SJCRH30 (cell line): ENCODE data around the gene AACS. TPM values are rescaled to one million over a fixed set of nuclear protein-coding genes. Genes with fewer than 3 reads are reported as not detected.
"Not testable (repeated sequence)": the region's sequence is repeated elsewhere in the genome, so short reads cannot be mapped to it uniquely, and the experiment has no call there.

Experiments used
- DNase-seq, 2 experiments: peaks; one replicate each; pipeline ENCODE4 v3.0.0-alpha.2; 2015 to 2020
- H3K27ac ChIP-seq: fragments of 250-450 bp; sonication (Bioruptor Pico); 2 replicates; pipeline ENCODE4 v1.5.1; 2020; ENCODE audit warnings: mild to moderate bottlenecking, moderate library complexity
- H3K27me3 ChIP-seq: fragments of 250-450 bp; sonication (Bioruptor Pico); 2 replicates; pipeline ENCODE4 v1.5.1; 2020; ENCODE audit warnings: mild to moderate bottlenecking, moderate library complexity
- H3K36me3 ChIP-seq: fragments of 250-450 bp; sonication (Bioruptor Pico); 2 replicates; pipeline ENCODE4 v1.5.1; 2020; ENCODE audit warnings: mild to moderate bottlenecking, moderate library complexity
- H3K4me1 ChIP-seq: fragments of 250-450 bp; sonication (Bioruptor Pico); 2 replicates; pipeline ENCODE4 v1.5.1; 2020; ENCODE audit warnings: mild to moderate bottlenecking, moderate library complexity
- H3K4me3 ChIP-seq: fragments of 250-450 bp; sonication (Bioruptor Pico); 2 replicates; pipeline ENCODE4 v1.5.1; 2020; ENCODE audit warnings: mild to moderate bottlenecking, moderate library complexity
- H3K9me3 ChIP-seq: fragments of 250-450 bp; sonication (Bioruptor Pico); replicated peaks from 2 replicates; pipeline ENCODE4 v1.5.1; 2020; ENCODE audit warnings: mild to moderate bottlenecking, moderate library complexity
- total RNA-seq: library from RNA; depleted of rRNA; stranded (reverse); fragments of >200 nt; shearing (Covaris generic); gene quantifications from 2 replicates; pipeline ENCODE4 v1.2.3, GENCODE V29; 2014

AACS gene
- total RNA-seq, 1 experiment from 2014 or later: 31.9 TPM

DNA sequence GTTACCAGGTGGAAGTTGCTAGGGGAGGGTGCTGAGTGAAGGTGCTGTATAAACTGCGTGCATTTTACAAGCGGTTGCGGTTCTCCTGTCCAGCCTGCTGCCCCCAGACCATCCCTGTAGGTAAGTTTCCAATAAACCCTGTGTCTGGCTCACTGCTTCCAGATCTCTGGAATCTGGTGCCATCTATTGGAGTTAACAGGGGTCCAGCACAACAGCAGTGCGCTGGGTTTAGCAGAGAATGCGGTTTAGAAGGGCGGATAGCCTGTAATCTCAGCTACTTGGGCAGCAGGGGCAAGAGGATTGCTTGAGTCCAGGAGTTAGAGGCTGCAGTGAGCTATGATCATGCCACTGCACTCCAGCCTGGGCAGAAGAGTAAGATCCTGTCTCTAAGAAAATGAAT lies 4.9 kb downstream of the AACS start:
- H3K4me1 ChIP-seq: peaks cover 8% of the 10 kb centered on the region; the same call in 1 of the 2 replicates
- no peak for DNase-seq
- H3K27ac ChIP-seq: no peak overlapping the region
- H3K27me3 ChIP-seq: no peaks in the 10 kb centered on the region
- H3K36me3 ChIP-seq: peaks cover 4% of the 10 kb centered on the region; the same call in 1 of the 2 replicates
- no peak overlapping the region for H3K4me3 ChIP-seq
- no peaks in the 10 kb centered on the region for H3K9me3 ChIP-seq

- Histone ChIP-seq H3K27ac (no peak overlapping the region), H3K4me1 (peaks cover 8% of the 10 kb centered on the region; the same call in 1 of the 2 replicates), H3K9me3 (no peaks in the 10 kb centered on the region), H3K4me3 (no peak overlapping the region), H3K27me3 (no peaks in the 10 kb centered on the region), H3K36me3 (peaks cover 6% of the 10 kb centered on the region; the same call in 1 of the 2 replicates)
- DNase-seq: no peak
These were observed 5.6 kb downstream of the AACS start for GRCh38 chr12:125070661-125071390.

DNA sequence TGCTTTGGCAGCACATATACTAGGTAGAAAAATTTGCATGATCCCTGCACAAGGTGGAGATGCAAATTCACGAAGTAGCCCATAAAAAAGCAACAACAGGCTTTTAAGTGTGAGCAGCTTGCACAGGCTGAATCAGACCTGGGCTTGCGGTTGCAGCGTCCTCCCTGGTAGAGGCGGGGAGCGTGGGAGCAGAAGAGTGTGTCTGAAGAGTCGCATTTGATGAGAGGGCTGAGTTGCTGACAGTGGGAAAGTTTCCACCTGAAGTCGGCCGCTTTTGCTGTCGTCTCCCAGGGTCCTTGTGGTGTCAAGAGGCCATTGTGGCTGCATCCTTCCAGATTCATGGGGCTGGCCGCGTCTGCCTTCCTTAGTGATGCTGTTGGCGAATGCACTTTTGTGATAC lies 6.2 kb downstream of the AACS start:
- Histone ChIP-seq H3K36me3 (peaks cover 13% of the 10 kb centered on the region), H3K9me3 (no peaks in the 10 kb centered on the region), H3K27me3 (no peaks in the 10 kb centered on the region), H3K4me3 (no peak overlapping the region), H3K4me1 (peaks cover 7% of the 10 kb centered on the region; the same call in 1 of the 2 replicates), H3K27ac (no peak overlapping the region)
- DNase-seq: no peak

- peaks cover 18% of the 10 kb centered on the region for H3K36me3 ChIP-seq
- no peak overlapping the region for H3K27ac ChIP-seq
- H3K27me3 ChIP-seq: no peaks in the 10 kb centered on the region
- H3K4me1 ChIP-seq: no peaks in the 10 kb centered on the region
- H3K9me3 ChIP-seq: no peaks in the 10 kb centered on the region
- H3K4me3 ChIP-seq: no peak overlapping the region
- no peak for DNase-seq
These were observed 7.3 kb downstream of the AACS start for GRCh38 chr12:125072496-125072895.

GRCh38 chr12:125074294-125074693 lies 9.1 kb downstream of the AACS start:
- H3K9me3 ChIP-seq, DNase-seq, H3K4me1 ChIP-seq, H3K27me3 ChIP-seq, H3K4me3 ChIP-seq, H3K27ac ChIP-seq: not testable (repeated sequence)
- peaks cover 22% of the 10 kb centered on the region for H3K36me3 ChIP-seq

DNA sequence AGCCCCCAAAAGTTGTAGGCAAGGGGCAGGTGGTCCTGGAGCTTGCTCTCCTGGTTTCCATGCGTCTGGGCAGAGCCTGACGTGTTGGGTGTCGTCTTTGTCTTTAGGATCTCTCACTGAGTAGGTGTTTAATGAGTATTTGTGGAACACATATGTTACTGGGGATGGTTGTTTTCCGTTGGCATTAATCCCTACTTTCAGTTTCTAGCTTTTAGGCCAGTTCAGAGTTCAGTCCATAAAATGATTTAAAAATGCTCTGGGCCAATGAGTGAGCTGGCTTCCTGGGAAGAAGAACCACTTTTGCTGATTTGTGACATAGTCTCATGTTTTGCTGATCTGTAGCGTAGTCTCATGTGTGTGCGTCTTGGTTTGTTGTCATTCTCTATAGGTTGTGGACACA lies 10.9 kb downstream of the AACS start:
- Histone ChIP-seq H3K4me1 (no peaks in the 10 kb centered on the region), H3K27me3 (no peaks in the 10 kb centered on the region), H3K4me3 (no peak overlapping the region), H3K27ac (no peak overlapping the region), H3K36me3 (peaks cover 26% of the 10 kb centered on the region), H3K9me3 (no peaks in the 10 kb centered on the region)
- DNase-seq: no peak

DNA sequence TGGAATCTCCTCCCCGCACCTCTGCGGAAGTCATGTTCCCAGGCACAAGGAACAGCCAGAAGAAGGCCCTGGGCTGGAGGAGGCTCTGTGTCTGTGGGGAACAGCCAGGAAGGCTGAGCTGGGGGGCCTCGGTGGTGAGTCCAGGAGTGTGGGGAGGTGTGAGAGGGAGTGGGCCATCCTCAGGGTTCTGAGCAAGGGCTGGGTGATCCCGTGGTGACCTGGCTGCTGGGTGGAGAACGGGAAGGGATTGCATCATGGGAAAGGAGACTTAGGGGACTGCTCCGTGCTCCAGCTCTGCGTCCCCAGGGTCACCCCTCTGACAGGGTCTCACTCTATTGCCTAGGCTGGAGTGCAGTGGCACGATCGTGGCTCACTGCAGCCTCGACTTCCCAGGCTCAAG lies 13.8 kb downstream of the AACS start:
- no peaks in the 10 kb centered on the region for H3K9me3 ChIP-seq
- no peak overlapping the region for H3K27ac ChIP-seq
- no peak overlapping the region for H3K4me3 ChIP-seq
- peaks cover 29% of the 10 kb centered on the region for H3K36me3 ChIP-seq
- DNase-seq: no peak
- no peaks in the 10 kb centered on the region for H3K4me1 ChIP-seq
- no peaks in the 10 kb centered on the region for H3K27me3 ChIP-seq

GRCh38 chr12:125079648-125080645 lies 14.7 kb downstream of the AACS start:
- Histone ChIP-seq H3K4me1 (no peaks in the 10 kb centered on the region), H3K9me3 (no peaks in the 10 kb centered on the region), H3K4me3 (no peak overlapping the region), H3K27ac (no peak overlapping the region), H3K27me3 (no peaks in the 10 kb centered on the region), H3K36me3 (peaks cover 30% of the 10 kb centered on the region)
- no peak for DNase-seq

- Histone ChIP-seq H3K4me1 (no peaks in the 10 kb centered on the region), H3K36me3 (peaks cover 31% of the 10 kb centered on the region), H3K27ac (no peak overlapping the region), H3K4me3 (no peak overlapping the region), H3K27me3 (no peaks in the 10 kb centered on the region), H3K9me3 (no peaks in the 10 kb centered on the region)
- no peak for DNase-seq
These were observed 16.2 kb downstream of the AACS start for GRCh38 chr12:125081427-125081826.

DNA sequence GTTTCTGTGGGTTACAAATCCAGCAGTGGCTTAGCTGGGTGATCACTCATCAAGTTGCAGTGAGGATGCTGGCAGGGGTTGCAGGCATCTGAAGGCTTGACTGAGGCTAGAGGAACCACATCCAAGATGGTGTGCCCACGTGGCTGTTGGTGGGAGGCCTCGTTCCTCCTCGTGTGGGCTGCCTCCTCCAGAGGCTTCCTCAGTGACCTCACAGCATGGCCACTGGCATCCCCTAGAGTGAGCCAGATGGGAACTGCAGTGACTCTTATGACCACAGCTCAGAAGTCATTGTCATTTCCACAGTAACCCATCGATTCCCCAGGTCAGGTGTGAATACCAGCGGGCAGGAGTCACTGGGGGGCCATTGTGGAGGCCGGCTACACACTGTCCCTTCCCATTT lies 17.8 kb downstream of the AACS start:
- Histone ChIP-seq H3K36me3 (peaks cover 24% of the 10 kb centered on the region), H3K9me3 (no peaks in the 10 kb centered on the region), H3K4me3 (no peak overlapping the region), H3K27me3 (no peaks in the 10 kb centered on the region), H3K4me1 (no peaks in the 10 kb centered on the region), H3K27ac (no peak overlapping the region)
- DNase-seq: no peak

DNA sequence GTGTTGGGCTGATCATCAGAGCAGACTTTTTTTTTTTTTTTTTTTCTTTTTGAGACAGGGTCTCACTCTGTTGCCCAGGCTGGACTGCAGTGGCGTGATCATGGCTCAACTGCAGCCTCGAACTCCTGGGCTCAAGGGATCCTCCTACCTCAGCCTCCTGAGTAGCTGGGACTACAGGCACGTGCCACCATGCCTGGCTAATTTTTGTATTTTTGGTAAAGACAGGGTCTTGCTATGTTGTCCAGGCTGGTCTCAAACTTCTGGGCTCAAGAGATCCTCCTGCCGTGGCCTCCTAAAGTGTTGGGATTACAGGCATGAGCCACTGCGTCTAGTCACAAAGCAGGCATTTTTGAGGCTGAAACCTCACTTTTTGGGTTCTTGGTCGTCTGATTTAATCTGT lies 23.0 kb downstream of the AACS start:
- H3K4me3 ChIP-seq: not testable (repeated sequence)

DNA sequence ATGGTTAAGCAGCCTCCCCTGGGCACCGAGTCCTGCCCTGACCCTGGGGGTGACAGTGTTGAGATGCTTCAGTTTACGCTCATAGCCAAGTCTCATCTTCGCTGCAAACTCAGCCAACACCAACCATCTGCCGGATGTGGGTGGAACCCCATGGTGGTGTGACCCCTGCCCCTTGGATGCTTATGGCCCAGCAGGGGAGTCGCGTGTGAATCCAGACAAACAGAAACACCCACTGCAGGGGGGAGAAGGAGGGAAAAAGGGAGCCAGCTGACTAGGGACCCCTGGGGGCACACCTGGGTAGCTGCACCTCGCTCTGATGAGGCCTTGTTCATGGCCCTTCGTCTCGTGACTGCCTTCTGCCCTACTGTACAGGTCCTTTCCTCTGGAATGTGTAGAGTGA lies 23.8 kb downstream of the AACS start:
- H3K9me3 ChIP-seq: no peaks in the 10 kb centered on the region
- H3K36me3 ChIP-seq: peaks cover 50% of the 10 kb centered on the region
- no peaks in the 10 kb centered on the region for H3K27me3 ChIP-seq
- no peak for DNase-seq
- H3K4me3 ChIP-seq: no peak overlapping the region
- H3K4me1 ChIP-seq: peaks cover 6% of the 10 kb centered on the region; the same call in 1 of the 2 replicates
- no peak overlapping the region for H3K27ac ChIP-seq

More for the DNA sequence above, 23.0 kb downstream of the AACS start:
- not testable (repeated sequence) for DNase-seq, H3K27ac ChIP-seq, H3K4me1 ChIP-seq, H3K9me3 ChIP-seq, H3K27me3 ChIP-seq
- H3K36me3 ChIP-seq: peaks cover 46% of the 10 kb centered on the region

DNA sequence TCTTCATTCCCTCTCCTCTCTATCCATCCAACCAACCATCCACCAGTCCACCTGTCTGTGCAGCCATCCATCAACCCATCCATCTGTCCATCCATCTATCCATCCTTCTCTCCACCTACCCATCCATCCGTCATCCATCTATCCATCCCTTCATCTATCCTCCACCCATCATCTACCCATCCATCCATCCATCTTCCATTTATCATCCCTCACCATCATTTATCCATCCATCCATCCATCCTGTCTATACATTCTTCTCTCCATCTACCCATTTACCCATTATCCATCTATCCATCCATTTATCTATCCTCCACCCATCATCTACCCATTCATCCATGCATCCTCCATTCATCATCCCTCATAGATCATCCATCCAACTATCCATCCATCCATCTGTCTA lies 24.4 kb downstream of the AACS start:
- Histone ChIP-seq H3K4me1 (peaks cover 6% of the 10 kb centered on the region; the same call in 1 of the 2 replicates), H3K9me3 (no peaks in the 10 kb centered on the region), H3K27ac (no peak overlapping the region), H3K4me3 (no peak overlapping the region), H3K27me3 (no peaks in the 10 kb centered on the region), H3K36me3 (peaks cover 55% of the 10 kb centered on the region)
- no peak for DNase-seq

DNA sequence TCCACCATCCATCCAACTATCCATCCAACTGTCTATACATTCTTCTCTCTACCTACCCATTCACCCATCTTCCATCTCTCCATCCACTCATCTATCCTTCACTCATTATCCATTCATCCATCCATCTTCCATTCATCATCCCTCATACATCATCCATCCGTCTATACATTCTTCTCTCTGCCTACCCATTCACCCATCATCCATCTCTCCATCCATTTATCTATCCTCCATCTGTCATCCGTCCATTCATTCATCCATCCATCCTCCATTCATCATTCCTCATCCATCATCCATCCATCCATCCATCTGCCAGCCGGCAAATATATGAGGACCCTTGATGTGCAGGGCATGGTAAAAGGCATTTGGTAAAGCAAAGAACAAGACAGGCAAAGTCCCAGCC lies 25.2 kb downstream of the AACS start:
- Histone ChIP-seq H3K4me1 (peaks cover 6% of the 10 kb centered on the region; the same call in 1 of the 2 replicates), H3K4me3 (no peak overlapping the region), H3K36me3 (peaks cover 50% of the 10 kb centered on the region), H3K9me3 (no peaks in the 10 kb centered on the region), H3K27ac (no peak overlapping the region), H3K27me3 (no peaks in the 10 kb centered on the region)
- no peak for DNase-seq

DNA sequence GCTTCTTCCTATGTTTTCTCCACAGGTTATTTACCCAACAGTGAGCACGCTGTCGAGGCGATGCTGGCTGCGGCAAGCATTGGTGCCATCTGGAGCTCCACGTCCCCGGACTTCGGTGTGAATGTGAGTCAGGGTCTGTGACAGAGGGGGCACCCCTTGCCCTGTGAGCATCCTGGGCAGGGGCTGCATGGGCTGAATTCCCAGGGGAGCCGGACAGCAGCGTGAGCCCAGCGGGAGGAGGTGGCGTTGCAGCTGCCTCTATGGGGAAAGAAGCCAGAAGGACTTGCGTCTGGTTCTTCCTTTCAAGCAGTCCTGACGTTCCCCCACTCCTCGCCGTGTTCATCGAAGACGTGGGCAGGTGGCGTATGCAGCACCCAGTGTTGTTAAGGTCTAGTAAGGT lies 26.2 kb downstream of the AACS start:
- H3K27ac ChIP-seq: no peak overlapping the region
- DNase-seq: no peak
- H3K36me3 ChIP-seq: peaks cover 43% of the 10 kb centered on the region
- H3K4me1 ChIP-seq: peaks cover 6% of the 10 kb centered on the region; the same call in 1 of the 2 replicates
- no peak overlapping the region for H3K4me3 ChIP-seq
- H3K27me3 ChIP-seq: no peaks in the 10 kb centered on the region
- H3K9me3 ChIP-seq: no peaks in the 10 kb centered on the region
